HG03066 (cell line): ENCODE results near the gene CFAP57.

Experiments used
- ATAC-seq: cut with Tn5 transposase; IDR thresholded peaks from one replicate; pipeline ENCODE4 v1.9.1; 2021; ENCODE audit warnings: low read depth; ENCODE audit not compliant: unreplicated experiment

CFAP57 gene

DNA sequence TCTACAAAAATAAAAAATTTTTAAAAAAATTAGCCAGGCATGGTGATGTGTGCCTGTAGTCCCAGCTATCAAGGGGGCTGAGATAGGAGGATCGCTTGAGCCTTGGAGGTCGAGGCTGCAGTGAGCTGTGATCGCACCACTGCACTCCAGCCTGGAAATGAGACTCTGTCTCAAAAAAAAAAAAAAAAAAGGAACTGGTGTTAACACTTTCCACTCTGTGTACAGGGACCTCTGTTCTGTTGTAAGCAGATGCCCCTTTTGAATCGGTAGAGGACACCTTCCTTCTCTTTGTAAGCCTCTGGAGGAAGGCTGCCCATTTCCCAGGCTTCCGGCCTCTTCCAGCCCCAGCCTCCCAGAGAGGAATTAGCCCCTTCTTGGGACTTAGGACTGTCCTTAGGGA lies 120.5 kb downstream of the CFAP57 start:
- ATAC-seq = no peak

DNA sequence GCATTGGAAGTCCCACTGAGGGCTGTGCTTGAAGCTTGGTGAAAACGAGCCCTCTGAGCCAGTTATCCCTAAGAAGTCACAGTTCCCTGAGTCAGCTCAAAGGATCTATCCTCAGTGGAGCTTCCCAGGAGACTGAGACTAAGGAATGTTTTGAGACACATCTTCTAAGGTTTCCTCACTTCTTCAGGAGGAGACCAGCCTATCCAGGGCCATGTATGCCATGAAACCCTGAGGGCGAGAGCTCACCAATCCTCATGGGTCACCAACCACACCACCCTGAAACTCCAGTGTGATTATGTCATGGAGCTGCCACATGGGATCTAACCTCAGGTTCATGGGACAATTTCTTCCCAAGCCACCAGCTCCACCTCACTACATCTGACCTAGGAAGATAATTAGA lies 121.0 kb downstream of the CFAP57 start:
- ATAC-seq = no peak

DNA sequence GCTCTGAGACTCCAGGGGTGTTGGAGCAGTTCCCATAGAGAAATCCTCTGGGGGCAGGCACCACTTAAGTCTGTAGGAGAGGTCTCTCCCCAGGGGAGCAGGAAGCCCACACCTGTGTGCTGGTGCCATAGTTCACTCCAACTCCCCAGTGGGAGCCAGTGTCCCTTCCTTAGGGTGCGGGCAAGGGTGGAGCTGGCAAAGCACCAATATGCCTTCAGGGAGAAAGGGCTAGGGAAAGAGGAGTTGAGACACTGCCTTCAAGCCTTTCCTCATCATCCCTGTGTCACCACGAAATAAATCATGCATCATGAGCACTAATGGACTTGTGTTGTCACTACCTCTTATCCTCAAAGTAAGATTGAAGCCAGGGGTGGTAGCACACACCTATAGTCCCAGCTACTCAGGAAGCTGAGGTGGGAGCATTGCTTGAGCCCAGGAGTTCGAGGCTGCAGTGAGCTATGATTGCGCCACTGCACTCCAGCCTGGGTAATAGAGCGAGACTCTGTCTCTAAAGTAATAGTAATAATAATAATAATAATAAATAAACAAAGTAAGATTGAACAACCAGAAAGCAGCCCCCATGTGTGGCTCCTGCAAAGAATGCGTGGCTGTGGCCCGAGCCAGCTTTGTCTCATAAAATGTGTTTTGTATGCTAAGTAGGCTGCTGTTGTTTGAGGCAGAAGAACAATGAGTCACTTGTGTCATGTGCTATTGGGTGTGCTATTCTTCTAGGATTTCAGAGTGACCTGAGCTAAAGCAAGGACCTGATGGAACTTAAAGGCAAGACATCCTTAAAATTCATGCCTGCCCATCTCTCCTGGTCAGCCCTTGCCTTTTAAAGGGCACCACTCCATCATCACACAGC lies 122.0 kb downstream of the CFAP57 start:
- no peak for ATAC-seq

DNA sequence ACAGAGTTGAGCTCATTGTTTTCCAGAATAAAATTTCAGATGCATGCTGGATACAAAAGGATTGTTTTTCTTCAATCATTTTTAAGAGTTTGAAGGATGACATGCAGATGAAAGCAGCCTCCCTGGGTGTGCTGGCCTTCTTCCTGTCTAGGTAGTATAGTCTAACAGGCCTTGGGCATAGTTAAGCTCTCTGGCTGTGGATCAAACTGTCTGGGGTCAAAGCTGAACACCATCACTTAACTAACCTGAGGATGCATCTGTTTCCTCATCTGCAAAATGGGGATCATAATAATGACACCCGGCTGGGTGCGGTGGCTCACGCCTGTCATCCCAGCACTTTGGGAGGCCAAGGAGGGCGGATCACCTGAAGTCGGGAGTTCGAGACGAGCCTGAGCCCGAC lies 122.6 kb downstream of the CFAP57 start:
- ATAC-seq = no peak

DNA sequence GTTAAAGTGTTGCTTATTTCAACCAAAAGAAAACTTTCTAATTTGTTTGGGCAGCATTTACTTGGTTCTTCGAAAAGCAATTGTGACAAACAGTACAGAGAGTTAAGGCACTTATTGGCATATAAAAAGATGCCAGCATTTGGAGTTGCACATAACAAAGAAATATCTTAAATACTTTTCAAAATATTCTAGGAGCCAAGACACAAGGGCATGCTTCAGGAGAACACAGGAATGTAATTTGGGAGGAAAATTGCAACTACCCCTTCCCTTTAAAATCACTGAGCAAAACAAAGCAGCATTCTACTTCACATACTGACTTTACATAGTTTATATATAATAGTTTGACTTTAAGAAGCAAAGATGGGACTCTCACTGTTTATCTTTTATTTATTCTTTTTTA lies 124.1 kb downstream of the CFAP57 start:
- no peak for ATAC-seq

DNA sequence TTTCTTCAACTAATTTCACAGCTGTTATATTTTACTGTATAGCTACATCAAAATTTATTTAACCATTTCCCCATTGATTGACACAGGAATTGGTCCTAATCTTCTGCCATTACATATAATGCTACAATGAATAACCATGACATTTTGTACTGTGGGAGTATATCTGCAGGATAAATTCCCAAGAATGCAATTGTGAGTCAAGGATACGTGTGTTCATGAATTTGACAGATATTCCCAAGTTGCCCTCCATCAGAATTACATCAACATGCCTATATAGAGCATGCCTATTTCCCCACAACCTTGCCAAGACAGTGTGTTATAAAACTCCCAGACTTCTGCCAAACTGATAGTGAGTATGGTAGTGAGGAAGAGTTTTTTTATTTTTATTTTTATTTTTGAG lies 125.9 kb downstream of the CFAP57 start:
- no peak for ATAC-seq

DNA sequence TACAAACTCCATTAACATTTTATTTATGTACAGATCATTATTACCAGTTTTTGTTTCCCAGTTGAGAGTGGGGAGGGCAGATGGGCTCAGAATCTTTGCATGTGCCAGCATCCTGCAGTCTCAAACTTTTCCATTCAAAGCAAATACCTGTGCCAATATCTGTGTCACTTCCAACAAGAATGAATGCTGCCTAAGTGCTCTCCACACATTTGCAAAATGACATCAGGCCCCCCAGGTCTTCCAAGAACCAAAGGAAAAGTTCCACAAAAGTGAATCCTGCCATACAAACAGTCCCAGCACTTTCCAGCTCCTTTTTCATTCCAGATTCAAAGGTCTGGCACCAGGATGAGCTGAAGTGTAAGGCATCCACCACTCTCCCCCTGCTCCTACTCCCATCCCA lies 127.0 kb downstream of the CFAP57 start:
- ATAC-seq = no peak

DNA sequence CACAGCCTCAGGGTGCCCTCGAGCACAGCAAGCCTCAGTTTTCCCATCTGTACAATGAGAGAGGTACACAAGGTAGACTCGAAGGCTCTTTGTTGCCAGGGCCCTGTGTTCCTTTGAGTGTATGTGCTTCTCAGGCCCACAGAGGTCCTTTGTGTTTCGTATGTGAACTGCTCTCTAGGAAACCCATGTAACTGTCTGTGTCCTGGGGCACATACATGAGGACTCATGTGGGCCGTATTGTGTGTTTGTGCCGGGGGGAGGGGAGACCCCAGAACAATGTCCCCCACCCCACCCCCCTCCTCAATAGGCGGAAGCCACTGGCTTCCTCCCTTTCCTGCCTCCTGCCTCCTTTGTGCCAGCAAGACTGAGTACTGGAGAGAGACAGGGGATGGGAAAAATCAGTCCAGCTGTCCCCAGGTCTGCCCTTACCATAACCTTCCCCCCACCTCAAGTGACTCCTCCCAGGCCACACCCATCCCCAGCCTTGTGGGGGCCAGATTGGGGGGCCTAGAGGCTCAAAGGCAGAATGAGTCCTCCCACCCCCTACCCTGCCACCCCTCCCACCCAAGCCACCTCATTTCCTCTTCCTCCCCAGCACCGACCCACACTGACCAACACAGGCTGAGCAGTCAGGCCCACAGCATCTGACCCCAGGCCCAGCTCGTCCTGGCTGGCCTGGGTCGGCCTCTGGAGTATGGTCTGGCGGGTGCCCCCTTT lies 128.4 kb downstream of the CFAP57 start, which contains the start of gene TIE1:
TIE1 (plus strand) TSS at position 605 of the 717 bp plus-strand sequence; CDS start at position 695, 90 bp downstream.
- ATAC-seq = no peak

DNA sequence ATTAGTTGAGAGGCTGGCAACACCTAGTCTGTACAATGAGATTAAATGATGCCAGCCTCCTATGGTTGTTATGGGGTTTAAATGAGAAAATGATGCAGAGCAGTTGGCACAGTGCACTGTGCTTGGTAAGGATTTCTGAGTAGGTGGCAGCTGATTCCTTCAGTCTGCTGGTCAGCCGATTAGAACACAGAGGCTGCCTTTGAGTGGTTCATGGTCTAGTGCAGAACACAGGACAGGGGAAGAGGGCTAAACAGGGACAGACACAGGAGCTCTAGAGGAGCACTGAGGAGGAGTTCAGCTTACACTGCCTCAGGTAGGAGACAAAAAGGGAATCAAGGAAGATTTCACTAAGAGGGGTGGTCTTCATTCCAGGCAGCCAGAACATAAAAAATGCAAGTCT lies 130.1 kb downstream of the CFAP57 start:
- ATAC-seq = no peak

DNA sequence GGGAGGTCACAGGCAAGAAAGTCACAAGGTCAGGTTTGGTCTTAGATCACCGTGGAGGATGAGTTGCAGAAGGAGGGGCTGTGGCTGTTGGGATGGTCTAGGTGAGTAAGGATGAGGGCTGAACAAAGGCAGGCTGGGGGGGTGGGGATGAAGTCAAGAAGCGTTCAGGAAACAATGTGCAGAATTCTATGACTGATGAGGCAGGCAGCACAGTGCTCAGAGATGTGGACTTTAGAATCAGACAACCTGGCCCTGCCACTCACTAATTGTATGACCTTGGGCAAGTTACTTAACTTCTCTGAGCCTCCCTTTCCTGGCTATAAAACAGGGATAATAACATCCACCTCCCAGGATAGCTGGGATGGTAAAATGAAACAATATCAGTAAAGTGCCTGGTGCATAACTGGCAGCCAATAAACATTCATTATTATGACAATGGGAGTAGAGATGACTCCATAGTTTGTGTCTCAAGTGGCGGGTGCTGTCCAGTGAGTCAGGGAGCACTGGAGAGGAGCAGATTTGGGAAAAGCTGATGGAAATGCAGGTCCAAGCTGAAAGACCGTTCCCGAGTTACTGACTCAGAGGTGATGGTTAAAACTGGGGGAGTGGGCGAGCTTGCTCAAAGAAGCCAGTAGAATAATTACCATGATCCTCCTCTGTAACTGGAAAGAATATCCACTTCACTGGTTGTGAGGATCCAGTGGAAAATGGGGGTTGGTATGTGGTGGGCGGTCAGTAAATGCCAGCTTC lies 130.8 kb downstream of the CFAP57 start:
- ATAC-seq = no peak

DNA sequence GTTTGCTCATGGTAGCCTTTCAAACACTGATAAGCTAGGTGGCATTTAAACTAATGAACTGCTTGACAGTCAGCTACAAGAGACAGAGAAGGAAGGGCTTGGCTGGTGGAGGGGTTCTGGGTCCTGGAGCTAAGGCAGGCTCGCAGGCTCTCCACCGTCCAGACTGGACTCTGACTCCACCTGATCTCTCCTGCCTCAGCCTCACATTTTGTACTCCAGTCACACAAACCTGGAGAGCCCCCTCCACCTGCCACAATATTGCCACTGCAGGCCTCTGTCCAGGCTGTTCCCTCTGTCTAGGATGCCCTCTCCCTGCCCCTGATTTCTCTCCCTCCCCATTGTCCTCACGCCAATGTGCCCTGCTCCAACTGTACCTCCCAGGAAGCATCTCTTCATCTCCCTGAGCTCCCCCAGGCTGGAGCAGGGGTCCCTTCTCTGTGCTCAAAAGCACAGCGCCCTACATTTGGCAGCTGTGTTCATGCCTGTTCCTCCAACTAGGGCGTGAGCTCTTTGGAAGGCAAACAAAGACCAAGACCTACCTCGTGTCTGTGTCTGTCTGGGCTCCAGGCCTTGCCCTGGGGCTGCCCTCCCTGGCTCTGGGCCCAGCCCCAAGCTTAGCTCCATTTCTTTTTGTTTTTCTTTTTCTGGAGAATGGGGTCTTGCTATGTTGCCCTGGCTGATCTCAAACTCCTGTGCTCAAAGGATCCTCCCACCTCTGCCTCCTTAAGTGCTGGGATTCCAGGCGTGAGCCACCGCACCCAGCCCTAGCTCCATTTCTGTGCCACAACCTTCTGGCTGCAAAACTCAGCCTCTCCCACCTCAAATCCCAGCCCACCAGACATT lies 131.6 kb downstream of the CFAP57 start:
- ATAC-seq = no peak
